Kidney glomerular epithelial cell (primary cell): ENCODE data around the gene MRPL14.
"Not testable (repeated sequence)": the region's sequence is repeated elsewhere in the genome, so short reads cannot be mapped to it uniquely, and the experiment has no call there.

Source experiments
- DNase-seq: peaks from one replicate; lab custom pipeline; 2025; lab: John Stamatoyannopoulos, UW

MRPL14 gene

DNA sequence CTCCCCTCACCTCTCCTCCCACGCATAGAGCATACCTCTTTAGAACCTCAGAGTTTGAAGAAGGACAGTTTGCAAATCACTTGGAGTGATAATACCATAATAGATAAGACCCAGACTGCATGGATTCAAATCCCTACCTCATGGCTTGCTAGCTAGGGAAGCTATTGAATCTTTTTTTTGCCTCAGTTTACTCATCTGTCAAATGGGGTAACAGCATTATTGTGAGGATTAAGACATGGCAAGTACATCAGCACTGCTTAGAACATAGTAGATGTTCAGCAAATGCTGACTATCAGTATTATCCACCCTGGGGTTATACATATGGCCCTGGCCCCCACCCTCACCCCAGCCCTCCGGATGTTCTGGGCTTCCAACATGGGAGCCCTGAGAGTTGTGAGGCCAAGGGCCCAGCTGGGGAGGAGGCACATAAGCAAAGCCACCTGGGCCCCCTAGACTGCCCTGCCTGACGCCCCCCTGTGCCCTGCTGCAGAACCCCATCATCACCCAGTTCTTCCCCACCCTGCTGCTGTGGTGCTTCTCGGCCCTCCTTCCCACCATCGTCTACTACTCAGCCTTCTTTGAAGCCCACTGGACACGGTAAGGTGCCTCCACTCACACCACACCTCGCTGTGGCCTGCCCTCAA is 22.2 kb upstream of the MRPL14 start:
- no peak for DNase-seq

DNA sequence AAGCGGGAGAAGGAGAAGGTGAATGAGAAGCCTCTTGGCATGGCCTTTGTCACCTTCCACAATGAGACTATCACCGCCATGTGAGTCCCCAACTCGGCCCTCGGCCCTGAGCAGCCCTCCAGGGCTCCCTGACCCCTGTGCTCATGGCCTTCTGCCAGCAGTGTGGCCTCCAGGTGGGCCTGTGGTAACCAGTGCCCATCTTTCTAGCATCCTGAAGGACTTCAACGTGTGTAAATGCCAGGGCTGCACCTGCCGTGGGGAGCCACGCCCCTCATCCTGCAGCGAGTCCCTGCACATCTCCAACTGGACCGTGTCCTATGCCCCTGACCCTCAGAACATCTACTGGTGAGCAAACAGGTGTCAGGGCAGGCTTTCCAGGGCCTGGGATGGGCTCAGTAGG is 21.1 kb upstream of the MRPL14 start:
- no peak for DNase-seq

DNA sequence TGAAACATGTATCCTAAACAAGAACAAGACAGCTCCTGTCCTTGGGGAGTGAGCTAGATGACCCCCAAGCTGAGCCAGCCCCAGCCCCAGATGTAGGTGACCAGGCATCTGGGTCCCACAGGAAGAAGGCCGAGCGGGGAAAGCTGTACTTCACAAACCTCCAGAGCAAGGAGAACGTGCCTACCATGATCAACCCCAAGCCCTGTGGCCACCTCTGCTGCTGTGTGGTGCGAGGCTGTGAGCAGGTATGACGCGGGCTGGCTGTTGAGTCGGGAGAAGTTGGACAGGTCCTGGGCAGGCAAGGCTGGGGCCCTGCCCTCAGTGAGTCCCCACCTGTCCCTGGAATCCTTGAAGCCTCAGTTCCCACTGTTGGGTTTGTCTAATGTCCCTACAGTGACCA is 20.0 kb upstream of the MRPL14 start:
- no peak for DNase-seq

DNA sequence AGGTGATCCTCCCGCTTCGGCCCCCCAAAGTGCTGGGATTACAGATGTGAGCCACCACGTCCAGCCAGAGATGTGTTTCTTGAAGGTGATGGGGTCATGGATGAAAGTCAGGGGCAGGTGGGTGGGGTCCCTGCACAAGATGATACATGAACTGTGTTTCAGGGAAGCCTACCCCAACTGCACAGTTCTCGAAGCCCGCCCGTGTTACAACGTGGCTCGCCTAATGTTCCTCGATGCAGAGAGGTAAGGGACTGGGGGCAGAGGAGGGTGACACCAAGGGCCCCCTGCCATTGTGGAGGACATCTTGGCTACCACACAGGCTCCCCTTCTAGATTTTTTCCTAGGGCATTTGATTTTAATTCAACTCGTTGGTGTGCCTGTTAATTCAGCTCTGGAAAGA is 19.4 kb upstream of the MRPL14 start:
- DNase-seq, result no peak

DNA sequence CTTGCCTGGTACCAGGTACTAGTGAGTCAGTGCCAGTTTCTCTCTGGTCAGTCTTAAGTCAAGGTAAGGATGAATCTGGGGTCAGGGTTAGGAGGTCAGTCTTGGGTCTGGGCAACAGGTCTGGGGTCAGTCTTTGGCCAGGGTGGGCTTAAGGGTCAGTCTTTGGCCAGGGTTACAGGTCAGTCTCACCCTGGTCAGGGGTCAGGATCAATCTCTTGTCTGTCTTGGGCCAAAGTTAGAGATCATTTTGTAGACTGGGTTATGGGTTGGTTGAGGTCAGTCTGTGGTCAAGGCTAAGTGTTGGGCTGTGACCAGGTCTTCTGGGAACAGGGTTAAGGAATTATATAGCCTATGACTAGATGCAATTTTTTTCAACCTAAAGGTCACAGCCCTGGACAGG is 18.6 kb upstream of the MRPL14 start:
- no peak for DNase-seq

DNA sequence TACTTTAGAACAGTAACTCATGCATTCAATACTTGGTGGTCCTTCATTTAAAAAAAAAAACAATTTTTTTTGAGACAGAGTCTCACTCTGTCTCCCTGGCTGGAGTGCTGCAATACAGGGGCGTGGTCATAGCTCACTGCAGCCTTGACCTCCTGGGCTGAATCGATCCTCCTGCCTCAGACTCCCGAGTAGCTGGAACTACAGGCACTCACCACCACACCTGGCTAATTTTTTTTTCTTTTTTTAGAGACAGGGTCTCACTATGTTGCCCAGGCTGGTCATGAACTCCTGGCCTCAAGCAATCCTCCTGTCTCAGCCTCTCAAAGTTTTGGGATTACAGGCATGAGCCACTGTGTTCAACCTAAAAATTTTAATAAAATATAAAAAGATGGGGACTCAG is 17.3 kb upstream of the MRPL14 start:
- DNase-seq, result not testable (repeated sequence)

DNA sequence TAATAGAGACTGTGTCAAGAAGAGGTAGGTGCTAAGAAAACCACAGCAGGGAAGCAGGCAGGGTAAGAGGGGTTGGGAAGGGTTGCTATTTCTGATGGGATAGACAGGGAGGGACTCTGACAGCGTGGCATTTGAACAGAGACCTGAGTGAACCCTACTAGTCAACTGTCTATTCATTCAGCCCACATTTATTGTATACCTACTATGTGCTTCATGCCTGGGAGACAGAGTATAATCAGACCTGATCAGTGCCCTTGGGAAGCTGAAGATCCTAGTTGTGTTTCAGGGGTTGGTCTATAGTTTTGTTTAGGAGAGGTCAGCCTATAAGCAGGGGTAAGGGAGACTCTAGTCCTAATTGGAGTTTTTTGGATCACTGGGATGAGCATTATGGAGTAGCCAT is 16.5 kb upstream of the MRPL14 start:
- no peak for DNase-seq

DNA sequence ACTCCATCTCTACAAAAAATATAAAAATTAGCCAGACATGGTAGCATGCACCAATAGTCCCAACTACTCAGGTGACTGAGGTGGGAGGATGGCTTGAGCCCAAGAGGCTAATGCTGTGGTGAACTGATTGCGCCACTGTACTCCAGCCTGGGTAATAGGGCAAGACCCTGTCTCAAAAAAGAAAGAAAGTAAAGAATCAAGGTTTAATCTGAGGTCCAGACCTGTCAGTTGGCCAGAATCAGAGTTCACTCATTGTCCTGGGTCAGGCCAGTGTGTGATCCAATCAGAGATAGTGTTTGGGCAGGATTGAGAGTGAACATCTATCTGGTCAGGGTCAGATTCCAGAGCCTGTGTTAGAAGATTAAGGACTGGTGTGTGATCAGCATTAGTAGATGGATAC is 15.6 kb upstream of the MRPL14 start:
- no peak for DNase-seq

DNA sequence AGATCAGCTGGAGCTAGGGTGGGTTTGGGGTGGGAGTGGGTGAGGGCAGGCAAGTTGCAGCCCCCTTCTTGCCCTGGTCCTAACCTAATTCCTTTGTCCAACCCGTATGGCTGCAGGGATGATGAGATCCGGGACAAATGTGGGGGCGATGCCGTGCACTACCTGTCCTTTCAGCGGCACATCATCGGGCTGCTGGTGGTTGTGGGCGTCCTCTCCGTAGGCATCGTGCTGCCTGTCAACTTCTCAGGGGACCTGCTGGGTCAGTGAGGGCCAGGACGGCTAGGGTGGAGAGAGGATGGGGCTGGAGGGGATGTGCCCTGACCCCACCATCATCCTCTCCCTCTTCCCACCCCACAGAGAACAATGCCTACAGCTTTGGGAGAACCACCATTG is 12.1 kb upstream of the MRPL14 start:
- DNase-seq, result no peak

DNA sequence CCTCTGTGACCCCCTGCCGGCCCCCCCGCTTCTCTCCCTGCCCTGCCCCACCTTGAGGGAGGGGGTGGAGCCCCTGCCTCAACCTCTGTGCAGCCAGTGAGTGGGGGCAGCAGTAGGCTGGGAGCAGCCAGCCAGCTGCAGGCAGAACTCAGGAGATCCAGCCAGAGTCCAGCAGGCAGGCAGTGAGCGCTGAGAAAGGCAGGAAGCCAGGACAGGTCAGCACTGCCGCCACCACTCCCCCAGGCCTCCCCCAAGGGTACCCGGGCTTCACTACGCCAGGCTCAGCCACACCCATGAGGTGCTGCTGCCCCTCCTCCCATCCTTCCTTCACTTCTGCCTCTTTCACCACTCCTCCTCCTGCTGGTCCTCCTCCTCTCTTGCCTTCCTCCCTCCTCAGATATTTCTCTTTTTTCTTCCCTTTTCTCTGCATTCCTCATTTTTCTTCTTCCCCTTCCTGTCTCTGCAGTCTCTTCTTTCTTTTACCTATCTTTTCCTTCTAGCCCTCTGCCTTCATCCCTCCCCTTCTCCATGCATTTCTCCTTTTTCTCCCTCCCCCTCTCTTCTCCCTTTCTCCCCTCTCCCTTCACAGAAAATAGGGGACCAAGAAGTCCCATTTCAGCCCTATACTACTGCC is 11.6 kb upstream of the MRPL14 start:
- no peak for DNase-seq

DNA sequence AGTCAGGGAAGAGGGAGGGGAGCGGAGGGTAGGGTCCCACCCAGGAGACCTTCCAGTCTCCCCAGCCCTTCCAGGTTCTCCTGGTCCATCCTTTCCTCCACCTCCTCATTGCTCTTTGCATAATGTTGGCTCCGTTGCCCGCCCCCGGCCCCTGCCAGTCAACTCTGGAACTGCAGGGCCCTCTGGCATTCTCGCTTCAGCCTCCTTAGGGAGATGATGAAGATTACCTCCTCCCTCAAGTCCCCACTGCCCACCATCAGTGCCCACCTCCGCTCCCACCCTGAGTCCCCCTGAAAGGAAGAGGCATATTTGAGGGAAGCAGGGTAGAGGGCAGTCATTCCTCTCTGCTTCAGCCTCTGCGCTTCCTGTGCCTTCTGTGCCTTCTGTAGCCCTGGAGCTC is 8.6 kb upstream of the MRPL14 start:
- no peak for DNase-seq

DNA sequence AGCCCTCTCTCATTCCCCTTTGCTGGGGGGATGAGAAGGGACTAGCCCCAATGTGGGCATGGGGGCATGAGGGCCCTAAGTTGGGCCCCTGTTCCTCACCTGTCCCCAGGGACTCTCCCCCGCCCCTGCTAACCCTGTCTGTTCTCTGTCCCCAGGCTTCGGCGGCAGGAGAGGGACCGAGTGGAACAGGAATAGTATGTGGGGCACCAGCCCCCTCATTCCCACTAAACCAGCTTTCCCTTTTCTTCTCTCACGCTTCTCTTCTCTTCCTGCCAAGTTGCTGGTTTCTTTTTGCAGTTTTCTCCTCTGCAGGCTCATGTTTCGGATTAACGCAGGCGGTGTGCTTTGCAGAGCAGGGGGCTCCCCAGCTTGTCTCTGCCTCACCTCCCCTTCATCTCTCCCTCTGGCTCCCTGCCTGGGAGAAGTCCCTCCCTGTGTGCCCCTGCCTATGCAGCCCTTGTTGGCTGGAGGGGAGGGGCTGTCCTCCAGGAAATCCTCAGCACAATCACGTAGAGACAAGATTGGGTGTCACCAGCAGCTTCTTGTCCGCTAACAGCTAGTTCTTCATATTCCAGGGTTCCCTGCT is 8.0 kb upstream of the MRPL14 start:
- DNase-seq, result no peak

DNA sequence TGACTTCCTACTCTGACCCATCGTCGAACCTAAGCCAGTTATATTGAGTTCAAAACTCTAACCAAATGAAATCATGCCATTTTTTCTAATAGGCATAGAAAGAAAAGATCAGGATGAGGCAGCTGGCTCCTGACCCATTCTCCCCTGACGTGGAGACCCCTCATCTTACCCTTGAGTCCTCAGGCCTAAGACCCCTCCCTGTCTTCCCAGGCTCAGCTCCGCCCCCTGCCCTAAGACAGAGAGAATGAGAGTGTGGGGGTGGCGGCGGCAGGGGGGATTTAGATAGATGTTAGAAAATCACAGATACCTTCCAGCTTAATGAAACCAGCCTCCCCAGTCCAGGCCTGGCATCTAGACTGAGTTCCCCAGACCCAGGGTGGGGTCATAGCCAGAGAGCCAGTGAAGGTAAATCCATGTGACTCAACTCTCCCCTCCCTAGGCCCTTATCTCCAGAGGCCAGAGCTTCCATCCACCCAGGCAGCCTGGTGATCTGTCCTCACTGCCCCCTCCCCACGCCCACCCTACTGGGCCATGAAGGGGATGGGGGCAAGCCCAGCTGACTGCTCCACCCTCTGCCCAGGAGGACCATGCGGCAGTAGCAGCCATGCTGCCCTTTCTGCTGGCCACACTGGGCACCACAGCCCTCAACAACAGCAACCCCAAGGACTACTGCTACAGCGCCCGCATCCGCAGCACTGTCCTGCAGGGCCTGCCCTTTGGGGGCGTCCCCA is 6.9 kb upstream of the MRPL14 start:
- no peak for DNase-seq

DNA sequence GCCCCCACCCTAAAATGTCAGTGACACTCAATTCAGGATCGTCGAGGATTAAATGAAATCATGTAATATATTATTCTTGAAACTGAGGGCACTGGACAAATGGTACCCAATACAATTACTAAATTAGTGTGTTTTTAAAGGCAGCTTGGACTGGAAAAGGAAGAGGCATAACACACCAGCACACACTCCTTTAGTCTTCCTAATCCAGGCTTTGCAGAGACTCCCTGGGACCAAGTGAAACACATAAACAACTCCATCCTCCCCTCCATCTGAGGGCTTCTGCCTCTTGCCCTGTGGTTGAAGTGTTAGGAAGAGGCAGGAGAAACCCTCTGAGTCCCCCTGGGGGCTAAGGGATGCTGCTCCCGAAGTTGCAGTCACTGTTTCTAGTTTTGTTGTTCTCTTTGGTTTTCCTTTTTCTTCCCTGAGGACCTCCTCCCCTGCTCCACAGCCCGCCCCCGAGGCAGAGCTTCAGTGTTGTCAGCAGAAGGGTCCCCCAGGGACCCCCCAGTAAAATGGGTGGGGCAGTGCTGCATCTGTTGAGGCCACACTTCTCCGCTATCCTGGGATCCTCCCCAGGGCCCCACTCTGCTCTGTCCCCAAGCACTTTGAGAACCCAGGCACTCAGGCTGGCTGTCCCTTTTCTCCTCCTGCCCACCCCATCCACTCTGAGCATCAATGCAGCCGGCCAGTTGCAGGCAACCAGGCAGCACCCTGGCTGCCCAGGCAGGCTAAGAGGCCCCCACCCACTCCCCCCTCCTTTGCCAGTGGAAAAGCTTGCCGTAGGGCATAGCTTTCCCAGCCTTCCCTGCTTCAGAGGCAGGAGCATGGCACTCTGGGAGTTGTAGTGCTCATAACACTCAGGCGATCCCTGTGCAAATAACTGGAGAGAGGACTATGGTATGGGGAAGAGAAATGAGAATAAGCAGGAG is 6.0 kb upstream of the MRPL14 start:
- DNase-seq, result no peak

DNA sequence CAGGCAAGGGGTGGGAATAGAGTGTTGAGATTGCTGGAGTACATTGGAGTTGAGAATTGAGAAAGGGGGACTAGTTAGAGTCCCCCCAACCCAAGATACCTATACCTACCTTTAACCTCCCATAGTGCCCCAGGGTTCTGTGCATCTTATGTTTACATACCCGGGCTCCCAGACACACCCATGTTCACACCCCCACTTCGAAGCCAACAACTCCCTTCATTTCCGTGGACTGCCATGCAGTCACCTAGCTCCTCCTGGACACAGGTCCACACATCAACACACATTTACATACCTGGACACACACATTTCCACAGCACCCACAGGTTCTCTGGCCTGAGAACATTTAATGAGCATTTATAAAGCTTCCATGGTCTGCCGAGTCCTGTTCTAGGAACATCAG is 5.2 kb upstream of the MRPL14 start:
- no peak for DNase-seq

DNA sequence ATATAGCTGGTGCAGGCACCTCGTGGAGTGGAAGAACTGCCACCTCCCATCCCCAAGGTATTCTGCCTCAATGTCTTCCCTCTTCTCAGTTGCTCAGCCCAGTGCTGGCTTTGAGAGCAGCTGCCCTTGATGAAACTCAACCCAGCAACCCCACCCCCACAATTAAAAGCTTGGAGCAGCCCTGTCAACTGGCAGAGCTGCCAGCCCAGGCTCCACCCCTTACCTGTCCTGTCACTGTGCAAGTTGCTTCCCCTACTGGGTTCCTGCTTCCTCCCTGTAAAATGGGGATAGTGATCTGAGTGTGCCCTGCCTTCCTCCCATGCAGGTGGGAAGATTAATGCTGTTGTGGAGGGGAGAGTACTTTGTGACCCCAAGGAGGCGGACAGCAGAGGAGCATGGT is 4.6 kb upstream of the MRPL14 start:
- no peak for DNase-seq

DNA sequence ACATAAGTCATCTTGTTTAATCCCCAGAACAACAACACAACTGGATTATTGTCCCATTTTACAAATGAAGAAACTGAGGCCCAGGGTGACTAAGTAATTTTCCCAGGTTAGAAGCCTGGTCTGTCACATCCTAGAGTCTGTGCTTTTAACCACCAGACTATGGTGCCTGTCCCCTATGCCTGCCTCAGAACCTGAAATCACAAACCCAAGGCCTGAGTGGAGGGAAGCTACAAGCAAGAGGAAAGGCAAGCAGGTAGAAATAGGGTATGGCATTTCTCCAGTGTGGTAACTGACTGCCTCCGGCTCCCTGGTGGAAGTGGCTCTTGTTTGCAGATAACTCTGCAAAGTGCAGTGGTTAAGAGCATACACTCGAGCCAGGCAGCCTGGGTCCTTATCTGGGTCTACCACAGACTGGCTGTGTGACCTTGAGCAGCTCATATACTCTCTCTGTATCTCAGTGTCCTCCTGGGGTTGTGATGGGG is 2.6 kb upstream of the MRPL14 start:
- DNase-seq, result no peak

DNA sequence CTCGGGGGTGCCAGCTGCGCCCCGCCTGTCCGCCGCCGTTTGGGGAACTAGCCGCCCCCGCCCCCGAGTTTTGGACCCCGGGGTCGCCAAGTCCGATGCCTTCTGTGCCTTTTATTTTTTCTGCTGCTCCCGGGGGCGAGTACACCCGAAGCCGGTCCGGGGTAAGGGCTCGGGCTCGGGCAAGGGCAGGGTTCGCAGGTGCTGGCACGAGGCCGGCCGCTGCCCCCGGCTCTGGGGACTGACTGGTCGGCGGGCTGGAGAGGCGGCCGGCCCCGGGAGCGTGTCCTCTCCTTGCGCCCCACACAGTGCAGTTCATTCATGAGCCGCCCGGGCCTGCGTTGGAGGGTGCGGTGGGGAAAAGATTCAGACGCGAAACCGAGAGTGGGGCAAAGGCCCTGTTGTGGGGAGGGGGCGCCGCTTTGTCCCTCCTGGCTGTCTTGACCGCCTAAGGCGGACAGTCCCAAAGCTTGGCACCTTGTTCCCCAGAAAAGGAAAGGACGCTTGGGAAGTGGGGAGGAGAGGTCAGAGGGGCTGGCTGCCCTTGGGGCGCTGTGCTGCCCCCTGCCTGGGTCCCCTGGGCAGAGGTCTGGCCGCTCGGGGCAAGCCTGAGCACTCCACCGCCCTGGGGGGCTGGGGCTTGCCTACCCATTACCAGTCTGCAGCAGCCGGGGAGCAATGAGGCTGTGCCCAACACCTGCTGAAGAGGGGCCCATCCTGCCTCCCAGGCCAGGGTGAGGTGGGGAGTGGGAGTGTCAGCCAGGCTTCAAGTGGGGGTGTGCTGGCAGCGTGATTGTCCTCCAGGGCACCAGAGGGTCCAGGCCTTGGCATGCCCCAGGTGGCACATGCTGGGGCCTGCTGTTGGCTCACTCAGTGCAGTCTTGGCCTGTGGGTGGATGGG is 1.0 kb upstream of the MRPL14 start:
- DNase-seq, result no peak

DNA sequence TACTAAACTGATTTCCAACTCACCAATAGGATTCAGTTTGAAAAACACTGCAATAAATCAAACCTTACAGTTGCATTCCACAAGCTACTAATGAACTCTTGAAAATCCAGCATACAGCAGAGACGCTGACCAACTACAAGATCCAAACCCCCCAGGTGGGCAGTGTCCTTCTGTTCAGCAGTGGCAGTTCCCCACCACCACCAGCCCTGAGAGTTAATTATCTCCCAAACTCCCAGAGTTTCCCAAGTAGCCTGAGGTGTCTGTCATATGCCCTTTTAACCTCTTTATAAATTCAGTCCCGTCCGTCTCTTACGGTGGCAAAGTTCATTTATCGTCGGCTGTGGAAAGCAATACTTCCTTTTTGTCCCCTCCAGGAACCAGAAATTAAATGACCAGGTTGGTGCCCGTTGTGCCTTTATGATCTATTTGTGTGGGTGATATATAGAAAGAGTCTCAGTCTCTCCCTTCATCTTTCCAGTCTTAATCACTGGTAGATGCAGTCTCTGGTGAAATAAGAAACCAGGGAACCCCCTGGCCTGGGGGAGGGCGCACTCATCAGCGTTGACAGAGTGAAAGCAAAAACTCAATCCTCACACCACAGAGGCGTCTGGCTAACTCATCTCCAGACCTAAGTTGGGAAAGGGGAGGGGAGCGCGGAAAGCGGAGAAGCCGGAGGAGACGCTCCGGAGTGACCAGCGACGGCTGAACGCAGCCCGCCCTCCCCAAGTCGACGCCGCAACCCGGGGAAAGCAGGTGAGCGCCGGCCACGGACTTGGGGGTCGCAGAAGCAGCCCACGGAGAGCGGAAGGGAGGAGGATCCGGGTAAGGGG is 717 bp downstream of the MRPL14 start:
- DNase-seq, result peak; percentile 56

DNA sequence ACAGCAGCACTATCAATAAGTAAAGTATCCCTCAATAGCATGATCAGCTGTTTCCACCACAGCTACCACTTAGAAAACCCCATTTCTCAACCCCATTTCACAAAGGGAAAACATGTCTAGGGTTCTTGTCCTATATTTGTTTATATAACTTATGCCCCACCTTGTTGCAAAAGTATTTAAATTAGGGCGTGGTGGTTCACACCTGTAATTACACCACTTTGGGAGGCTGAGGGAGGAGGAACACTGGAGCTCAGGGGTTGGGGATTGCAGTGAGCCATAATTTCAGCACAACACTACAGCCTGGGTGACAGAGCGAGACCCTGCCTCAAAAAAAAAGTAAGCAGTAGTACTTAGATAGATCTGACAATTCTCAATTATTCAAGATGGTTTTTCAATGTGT is 3.7 kb downstream of the MRPL14 start:
- no peak for DNase-seq
